Neural cell (in vitro differentiated cells): ENCODE data around the gene GPR35. TPM values are rescaled to one million over a fixed set of nuclear protein-coding genes. Genes with fewer than 3 reads are reported as not detected.

Source experiments
- H2AFZ ChIP-seq: fragments of 200-600, 300-800 bp; sonication (generic), shearing (Covaris generic); 2 replicates; pipeline ENCODE4 v1.6.0; 2014; ENCODE audit warnings: low read depth, mild to moderate bottlenecking, antibody characterized with exemption, low read length, moderate library complexity
- H3F3A ChIP-seq: fragments of 200-600 bp; shearing (Covaris generic); 2 replicates; pipeline ENCODE4 v1.6.1; 2016; ENCODE audit warnings: mild to moderate bottlenecking, moderate library complexity, mixed read lengths, antibody characterized with exemption, low read length; ENCODE audit not compliant: insufficient read depth, poor library complexity, severe bottlenecking
- H3K27ac ChIP-seq: fragments of 200-600, 300-800 bp; sonication (generic), shearing (Covaris generic); 2 replicates; pipeline ENCODE4 v1.5.1; 2014; ENCODE audit warnings: mild to moderate bottlenecking, low read length, moderate library complexity
- H3K27me3 ChIP-seq: fragments of 300-800, 200-600 bp; sonication (generic), shearing (Covaris generic); 2 replicates; pipeline ENCODE4 v1.6.0; 2014; ENCODE audit warnings: mild to moderate bottlenecking, low read depth, low read length, moderate library complexity; ENCODE audit not compliant: insufficient read depth
- H3K36me3 ChIP-seq: fragments of 300-800, 200-600 bp; sonication (generic), shearing (Covaris generic); 2 replicates; pipeline ENCODE4 v1.5.1; 2014; ENCODE audit warnings: mild to moderate bottlenecking, antibody characterized with exemption, low read length, moderate library complexity; ENCODE audit not compliant: insufficient read depth
- H3K4me2 ChIP-seq: fragments of 300-800, 200-600 bp; sonication (generic), shearing (Covaris generic); 2 replicates; pipeline ENCODE4 v1.6.0; 2014; ENCODE audit warnings: mild to moderate bottlenecking, low read length
- H3K4me3 ChIP-seq: fragments of 300-800, 200-600 bp; sonication (generic), shearing (Covaris generic); 2 replicates; pipeline ENCODE4 v1.5.1; 2014; ENCODE audit warnings: mild to moderate bottlenecking, low read length, moderate library complexity
- H3K79me2 ChIP-seq: fragments of 200-600 bp; shearing (Covaris generic); replicated peaks from 2 replicates; pipeline ENCODE4 v1.6.0; 2014; ENCODE audit warnings: mild to moderate bottlenecking, low read length, moderate library complexity; ENCODE audit not compliant: insufficient read depth
- H3K9ac ChIP-seq: fragments of 300-800, 200-600 bp; sonication (generic), shearing (Covaris generic); 2 replicates; pipeline ENCODE4 v1.6.1; 2016; ENCODE audit warnings: mild to moderate bottlenecking, low read length, mixed read lengths
- H3K9me2 ChIP-seq: fragments of 200-600 bp; shearing (Covaris generic); 2 replicates; pipeline ENCODE4 v1.6.1; 2016; ENCODE audit warnings: mild to moderate bottlenecking, low read length, mixed read lengths; ENCODE audit not compliant: insufficient read depth
- H3K9me3 ChIP-seq: fragments of 200-600, 300-800 bp; sonication (generic), shearing (Covaris generic); 2 replicates; pipeline ENCODE4 v1.6.1; 2016; ENCODE audit warnings: mild to moderate bottlenecking, mixed run types, low read length, moderate library complexity, mixed read lengths
- H4K20me1 ChIP-seq: fragments of 200-600 bp; shearing (Covaris generic); 2 replicates; pipeline ENCODE4 v1.6.1; 2016; ENCODE audit warnings: mild to moderate bottlenecking, mixed run types; ENCODE audit not compliant: insufficient read depth
- EP300 ChIP-seq: fragments of 450-650 bp; conservative IDR thresholded peaks from 2 replicates; pipeline ENCODE4 v1.6.1; 2014; ENCODE audit warnings: antibody characterized with exemption, mild to moderate bottlenecking, moderate library complexity; ENCODE audit not compliant: poor library complexity, severe bottlenecking
- EZH2 ChIP-seq: fragments of 200-600, 300-800 bp; shearing (Covaris generic), sonication (generic); IDR thresholded peaks from 2 replicates; pipeline ENCODE4 v1.6.1; 2014; ENCODE audit warnings: antibody characterized with exemption, low read length, borderline replicate concordance, mild to moderate bottlenecking; ENCODE audit not compliant: insufficient read depth, poor library complexity, severe bottlenecking
- MXI1 ChIP-seq: fragments of 450-650 bp; conservative IDR thresholded peaks from 2 replicates; pipeline ENCODE4 v1.6.1; 2014; ENCODE audit warnings: antibody characterized with exemption, mild to moderate bottlenecking; ENCODE audit not compliant: poor library complexity, severe bottlenecking
- POLR2AphosphoS5 ChIP-seq: IDR thresholded peaks from 2 replicates; pipeline ENCODE4 v1.6.1; 2012
- RAD21 ChIP-seq: fragments of 450-650 bp; conservative IDR thresholded peaks from 2 replicates; pipeline ENCODE4 v1.6.1; 2014; ENCODE audit warnings: antibody characterized with exemption, mild to moderate bottlenecking, moderate library complexity
- SMC3 ChIP-seq: fragments of 450-650 bp; conservative IDR thresholded peaks from 2 replicates; pipeline ENCODE4 v1.6.1; 2014; ENCODE audit warnings: antibody characterized with exemption, mild to moderate bottlenecking, moderate library complexity; ENCODE audit not compliant: poor library complexity
- TAF1 ChIP-seq: IDR thresholded peaks from 2 replicates; pipeline ENCODE4 v1.6.1; 2012; ENCODE audit warnings: low read depth
- polyA plus RNA-seq: library from polyadenylated mRNA; depleted of rRNA; stranded (reverse); fragments of >200 nt; gene quantifications from 2 replicates; pipeline ENCODE4 v1.2.3, GENCODE V29; 2014
- TF ChIP-seq, protein P1 (sequence below): fragments of 450-650 bp; IDR thresholded peaks from 2 replicates; pipeline ENCODE4 v1.5.1; 2014; ENCODE audit warnings: antibody characterized with exemption, mild to moderate bottlenecking, moderate library complexity; ENCODE audit not compliant: poor library complexity, severe bottlenecking
- TF ChIP-seq, protein P2 (sequence below): IDR thresholded peaks from 2 replicates; pipeline ENCODE4 v1.6.1; 2012; ENCODE audit warnings: borderline replicate concordance

The GPR35 gene
- polyA plus RNA-seq, 1 donor from 2014 or later: 2.8 TPM

DNA sequence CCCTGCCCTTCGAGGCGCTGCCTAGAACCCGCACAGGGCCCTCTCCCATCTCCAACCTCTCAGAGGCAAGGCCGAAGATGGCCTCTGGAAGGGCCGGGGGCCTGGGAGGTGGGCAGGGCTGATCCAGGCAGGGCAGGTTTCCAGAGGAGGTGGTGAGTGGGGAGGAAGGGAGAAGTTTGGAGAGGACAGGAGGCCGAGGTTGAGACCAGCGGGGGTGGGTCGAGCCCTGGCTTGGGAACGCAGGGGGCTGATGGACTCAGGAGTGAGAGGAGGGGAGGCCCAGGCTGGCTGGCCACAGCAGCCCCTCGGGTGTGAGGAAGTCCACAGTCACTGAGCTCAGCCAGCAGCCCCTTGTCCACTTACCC, 28.2 kb upstream of the GPR35 start:
- Histone ChIP-seq H3K9me3 (no peaks in the 10 kb centered on the region), H3K4me3 (no peak overlapping the region), H3K27ac (no peak overlapping the region), H4K20me1 (no peaks in the 10 kb centered on the region), H3K4me2 (no peak overlapping the region), H3K9ac (no peak overlapping the region), H2AFZ (no peak overlapping the region), H3K79me2 (no peaks in the 10 kb centered on the region), H3K27me3 (no peaks in the 10 kb centered on the region), H3F3A (no peaks in the 10 kb centered on the region), H3K36me3 (no peaks in the 10 kb centered on the region), H3K9me2 (no peaks in the 10 kb centered on the region)
- TF ChIP-seq SMC3: no peak
- TF ChIP-seq POLR2AphosphoS5: no peak
- TF ChIP-seq EZH2: no peak
- no peak for TF ChIP-seq RAD21

DNA sequence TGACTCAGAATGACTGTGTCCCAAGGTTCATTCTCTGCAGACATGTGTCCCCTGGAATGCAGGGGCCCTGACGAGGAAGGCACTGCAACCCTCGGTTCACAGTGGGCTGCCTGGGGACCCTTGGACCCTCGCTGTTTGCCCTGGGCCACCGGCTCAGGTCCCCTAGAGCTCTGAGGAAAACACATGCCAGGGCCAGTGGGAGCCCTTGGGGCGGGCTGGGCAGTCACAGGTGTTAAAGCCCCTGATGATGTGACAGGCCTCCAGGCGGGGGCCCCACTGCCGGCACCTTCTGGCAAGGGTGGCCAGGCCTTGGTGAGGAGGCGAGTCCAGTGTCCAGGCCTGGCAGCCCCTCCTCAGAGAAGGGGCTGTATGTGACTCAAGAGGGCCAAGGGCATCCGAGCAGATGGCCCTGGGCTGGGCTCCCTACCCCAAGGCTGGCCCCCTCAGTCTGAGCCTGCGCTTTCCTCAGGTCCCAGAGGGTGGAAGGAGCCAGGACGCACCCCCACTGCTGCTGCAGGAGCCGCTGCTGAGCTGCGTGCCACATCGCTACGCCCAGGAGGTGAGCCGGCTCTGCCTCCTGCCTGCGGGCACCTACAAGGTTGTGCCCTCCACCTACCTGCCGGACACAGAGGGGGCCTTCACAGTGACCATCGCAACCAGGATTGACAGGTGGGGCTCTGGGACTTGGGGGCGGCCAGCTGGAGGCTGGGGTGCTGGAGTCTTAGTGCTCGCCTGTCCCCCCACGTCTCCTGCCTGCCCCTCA, 27.7 kb upstream of the GPR35 start:
- H4K20me1 ChIP-seq: no peaks in the 10 kb centered on the region
- H3K4me2 ChIP-seq: no peak overlapping the region
- H3K79me2 ChIP-seq: no peaks in the 10 kb centered on the region
- H3F3A ChIP-seq: no peaks in the 10 kb centered on the region
- no peaks in the 10 kb centered on the region for H3K9me3 ChIP-seq
- no peak overlapping the region for H3K9ac ChIP-seq
- H2AFZ ChIP-seq: no peak overlapping the region
- no peaks in the 10 kb centered on the region for H3K27me3 ChIP-seq
- H3K36me3 ChIP-seq: no peaks in the 10 kb centered on the region
- no peaks in the 10 kb centered on the region for H3K9me2 ChIP-seq
- TF ChIP-seq TAF1 (no peak), POLR2AphosphoS5 (no peak), SMC3 (no peak), RAD21 (no peak), EZH2 (no peak), EP300 (no peak), MXI1 (no peak)
- TF ChIP-seq, protein P1, sequence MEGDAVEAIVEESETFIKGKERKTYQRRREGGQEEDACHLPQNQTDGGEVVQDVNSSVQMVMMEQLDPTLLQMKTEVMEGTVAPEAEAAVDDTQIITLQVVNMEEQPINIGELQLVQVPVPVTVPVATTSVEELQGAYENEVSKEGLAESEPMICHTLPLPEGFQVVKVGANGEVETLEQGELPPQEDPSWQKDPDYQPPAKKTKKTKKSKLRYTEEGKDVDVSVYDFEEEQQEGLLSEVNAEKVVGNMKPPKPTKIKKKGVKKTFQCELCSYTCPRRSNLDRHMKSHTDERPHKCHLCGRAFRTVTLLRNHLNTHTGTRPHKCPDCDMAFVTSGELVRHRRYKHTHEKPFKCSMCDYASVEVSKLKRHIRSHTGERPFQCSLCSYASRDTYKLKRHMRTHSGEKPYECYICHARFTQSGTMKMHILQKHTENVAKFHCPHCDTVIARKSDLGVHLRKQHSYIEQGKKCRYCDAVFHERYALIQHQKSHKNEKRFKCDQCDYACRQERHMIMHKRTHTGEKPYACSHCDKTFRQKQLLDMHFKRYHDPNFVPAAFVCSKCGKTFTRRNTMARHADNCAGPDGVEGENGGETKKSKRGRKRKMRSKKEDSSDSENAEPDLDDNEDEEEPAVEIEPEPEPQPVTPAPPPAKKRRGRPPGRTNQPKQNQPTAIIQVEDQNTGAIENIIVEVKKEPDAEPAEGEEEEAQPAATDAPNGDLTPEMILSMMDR: no peak
- TF ChIP-seq, protein P2, sequence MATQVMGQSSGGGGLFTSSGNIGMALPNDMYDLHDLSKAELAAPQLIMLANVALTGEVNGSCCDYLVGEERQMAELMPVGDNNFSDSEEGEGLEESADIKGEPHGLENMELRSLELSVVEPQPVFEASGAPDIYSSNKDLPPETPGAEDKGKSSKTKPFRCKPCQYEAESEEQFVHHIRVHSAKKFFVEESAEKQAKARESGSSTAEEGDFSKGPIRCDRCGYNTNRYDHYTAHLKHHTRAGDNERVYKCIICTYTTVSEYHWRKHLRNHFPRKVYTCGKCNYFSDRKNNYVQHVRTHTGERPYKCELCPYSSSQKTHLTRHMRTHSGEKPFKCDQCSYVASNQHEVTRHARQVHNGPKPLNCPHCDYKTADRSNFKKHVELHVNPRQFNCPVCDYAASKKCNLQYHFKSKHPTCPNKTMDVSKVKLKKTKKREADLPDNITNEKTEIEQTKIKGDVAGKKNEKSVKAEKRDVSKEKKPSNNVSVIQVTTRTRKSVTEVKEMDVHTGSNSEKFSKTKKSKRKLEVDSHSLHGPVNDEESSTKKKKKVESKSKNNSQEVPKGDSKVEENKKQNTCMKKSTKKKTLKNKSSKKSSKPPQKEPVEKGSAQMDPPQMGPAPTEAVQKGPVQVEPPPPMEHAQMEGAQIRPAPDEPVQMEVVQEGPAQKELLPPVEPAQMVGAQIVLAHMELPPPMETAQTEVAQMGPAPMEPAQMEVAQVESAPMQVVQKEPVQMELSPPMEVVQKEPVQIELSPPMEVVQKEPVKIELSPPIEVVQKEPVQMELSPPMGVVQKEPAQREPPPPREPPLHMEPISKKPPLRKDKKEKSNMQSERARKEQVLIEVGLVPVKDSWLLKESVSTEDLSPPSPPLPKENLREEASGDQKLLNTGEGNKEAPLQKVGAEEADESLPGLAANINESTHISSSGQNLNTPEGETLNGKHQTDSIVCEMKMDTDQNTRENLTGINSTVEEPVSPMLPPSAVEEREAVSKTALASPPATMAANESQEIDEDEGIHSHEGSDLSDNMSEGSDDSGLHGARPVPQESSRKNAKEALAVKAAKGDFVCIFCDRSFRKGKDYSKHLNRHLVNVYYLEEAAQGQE: no peak
- H3K4me3 ChIP-seq: no peak overlapping the region
- H3K27ac ChIP-seq: no peak overlapping the region
